Measurements from ENCODE around the gene MYH8.

MYH8 gene

GRCh38 chr17:10415161-10415560, 6.6 kb downstream of the MYH8 start:
- H3K4me3 ChIP-seq (ENCODE audit: severe bottlenecking): no peak overlapping the region
- H3K36me3 ChIP-seq (ENCODE audit: low read depth): no peaks in the 10 kb centered on the region
- H3K27me3 ChIP-seq (ENCODE audit: insufficient read depth, poor library complexity, severe bottlenecking): peaks cover 3% of the 10 kb centered on the region
- ATAC-seq (ENCODE audit: low read depth): no peak
- no peak overlapping the region for H3K27ac ChIP-seq (ENCODE audit: poor library complexity, severe bottlenecking)
- no peaks in the 10 kb centered on the region for H3K9me3 ChIP-seq (ENCODE audit: severe bottlenecking)
- DNase-seq (ENCODE audit: low spot score): no peak
- TF ChIP-seq, protein P1, sequence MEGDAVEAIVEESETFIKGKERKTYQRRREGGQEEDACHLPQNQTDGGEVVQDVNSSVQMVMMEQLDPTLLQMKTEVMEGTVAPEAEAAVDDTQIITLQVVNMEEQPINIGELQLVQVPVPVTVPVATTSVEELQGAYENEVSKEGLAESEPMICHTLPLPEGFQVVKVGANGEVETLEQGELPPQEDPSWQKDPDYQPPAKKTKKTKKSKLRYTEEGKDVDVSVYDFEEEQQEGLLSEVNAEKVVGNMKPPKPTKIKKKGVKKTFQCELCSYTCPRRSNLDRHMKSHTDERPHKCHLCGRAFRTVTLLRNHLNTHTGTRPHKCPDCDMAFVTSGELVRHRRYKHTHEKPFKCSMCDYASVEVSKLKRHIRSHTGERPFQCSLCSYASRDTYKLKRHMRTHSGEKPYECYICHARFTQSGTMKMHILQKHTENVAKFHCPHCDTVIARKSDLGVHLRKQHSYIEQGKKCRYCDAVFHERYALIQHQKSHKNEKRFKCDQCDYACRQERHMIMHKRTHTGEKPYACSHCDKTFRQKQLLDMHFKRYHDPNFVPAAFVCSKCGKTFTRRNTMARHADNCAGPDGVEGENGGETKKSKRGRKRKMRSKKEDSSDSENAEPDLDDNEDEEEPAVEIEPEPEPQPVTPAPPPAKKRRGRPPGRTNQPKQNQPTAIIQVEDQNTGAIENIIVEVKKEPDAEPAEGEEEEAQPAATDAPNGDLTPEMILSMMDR (IDR thresholded peaks at IDR 0.05; ENCODE audit: poor library complexity, severe bottlenecking): no peak
- H3K4me1 ChIP-seq (ENCODE audit: insufficient read depth, poor library complexity, severe bottlenecking): no peaks in the 10 kb centered on the region

DNA sequence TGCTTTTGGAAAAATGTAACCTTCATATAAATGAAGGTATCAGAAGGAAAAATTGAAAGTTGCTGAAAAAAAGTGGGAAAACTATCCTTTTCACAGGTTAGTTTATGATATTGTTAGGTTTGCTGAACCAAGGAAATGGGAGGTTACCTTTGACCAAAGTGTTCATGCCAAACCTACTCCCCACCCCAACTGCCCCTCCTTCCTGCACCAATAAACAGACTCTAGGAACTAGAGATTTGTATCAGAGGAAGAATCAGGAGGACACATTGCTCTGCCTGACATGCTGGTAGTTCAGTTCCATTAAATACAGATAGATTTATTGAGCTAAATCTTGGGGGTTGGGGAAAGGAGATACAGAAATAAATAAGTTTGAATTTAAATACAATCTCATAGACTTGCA, 18.2 kb downstream of the MYH8 start:
- H3K27ac ChIP-seq (ENCODE audit: poor library complexity, severe bottlenecking): no peak overlapping the region
- no peaks in the 10 kb centered on the region for H3K9me3 ChIP-seq (ENCODE audit: severe bottlenecking)
- H3K4me3 ChIP-seq (ENCODE audit: severe bottlenecking): no peak overlapping the region
- ATAC-seq (ENCODE audit: low read depth) (no peak), DNase-seq (ENCODE audit: low spot score) (no peak)
- H3K36me3 ChIP-seq (ENCODE audit: low read depth): no peaks in the 10 kb centered on the region
- TF ChIP-seq, protein P1 (IDR thresholded peaks at IDR 0.05; ENCODE audit: poor library complexity, severe bottlenecking): no peak
- no peaks in the 10 kb centered on the region for H3K4me1 ChIP-seq (ENCODE audit: insufficient read depth, poor library complexity, severe bottlenecking)
- peaks cover under 1% of the 10 kb centered on the region for H3K27me3 ChIP-seq (ENCODE audit: insufficient read depth, poor library complexity, severe bottlenecking)

DNA sequence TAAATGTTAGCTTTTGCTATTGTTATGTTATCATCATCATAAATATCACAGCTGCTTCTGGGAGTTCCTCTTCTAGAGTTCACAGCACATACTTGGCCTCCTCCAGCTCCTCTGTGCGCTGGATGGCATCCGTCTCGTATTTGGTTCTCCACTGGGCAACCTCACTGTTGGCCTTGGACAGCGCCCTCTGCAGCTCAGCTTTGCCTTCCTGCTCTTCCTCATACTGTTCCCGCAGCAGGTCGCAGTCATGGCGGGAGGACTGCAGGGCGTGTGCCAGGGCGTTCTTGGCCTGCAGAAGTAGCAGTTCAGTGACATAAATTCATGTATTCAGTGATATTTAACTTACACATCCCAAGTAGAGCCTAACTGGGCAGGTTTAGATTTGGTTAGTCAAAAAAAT, 23.4 kb downstream of the MYH8 start:
- Histone ChIP-seq H3K9me3 (ENCODE audit: severe bottlenecking) (no peaks in the 10 kb centered on the region), H3K27me3 (ENCODE audit: insufficient read depth, poor library complexity, severe bottlenecking) (no peaks in the 10 kb centered on the region), H3K27ac (ENCODE audit: poor library complexity, severe bottlenecking) (no peak overlapping the region), H3K4me3 (ENCODE audit: severe bottlenecking) (no peak overlapping the region), H3K4me1 (ENCODE audit: insufficient read depth, poor library complexity, severe bottlenecking) (no peaks in the 10 kb centered on the region), H3K36me3 (ENCODE audit: low read depth) (no peaks in the 10 kb centered on the region)
- TF ChIP-seq, protein P1 (IDR thresholded peaks at IDR 0.05; ENCODE audit: poor library complexity, severe bottlenecking): no peak
- DNase-seq (ENCODE audit: low spot score) (no peak), ATAC-seq (ENCODE audit: low read depth) (no peak)

GRCh38 chr17:10396524-10397163, 25.1 kb downstream of the MYH8 start:
- no peaks in the 10 kb centered on the region for H3K9me3 ChIP-seq (ENCODE audit: severe bottlenecking)
- DNase-seq (ENCODE audit: low spot score) (no peak), ATAC-seq (ENCODE audit: low read depth) (no peak)
- no peaks in the 10 kb centered on the region for H3K27me3 ChIP-seq (ENCODE audit: insufficient read depth, poor library complexity, severe bottlenecking)
- H3K4me3 ChIP-seq (ENCODE audit: severe bottlenecking): no peak overlapping the region
- no peaks in the 10 kb centered on the region for H3K4me1 ChIP-seq (ENCODE audit: insufficient read depth, poor library complexity, severe bottlenecking)
- H3K27ac ChIP-seq (ENCODE audit: poor library complexity, severe bottlenecking): no peak overlapping the region
- H3K36me3 ChIP-seq (ENCODE audit: low read depth): no peaks in the 10 kb centered on the region
- TF ChIP-seq, protein P1 (IDR thresholded peaks at IDR 0.05; ENCODE audit: poor library complexity, severe bottlenecking): no peak

DNA sequence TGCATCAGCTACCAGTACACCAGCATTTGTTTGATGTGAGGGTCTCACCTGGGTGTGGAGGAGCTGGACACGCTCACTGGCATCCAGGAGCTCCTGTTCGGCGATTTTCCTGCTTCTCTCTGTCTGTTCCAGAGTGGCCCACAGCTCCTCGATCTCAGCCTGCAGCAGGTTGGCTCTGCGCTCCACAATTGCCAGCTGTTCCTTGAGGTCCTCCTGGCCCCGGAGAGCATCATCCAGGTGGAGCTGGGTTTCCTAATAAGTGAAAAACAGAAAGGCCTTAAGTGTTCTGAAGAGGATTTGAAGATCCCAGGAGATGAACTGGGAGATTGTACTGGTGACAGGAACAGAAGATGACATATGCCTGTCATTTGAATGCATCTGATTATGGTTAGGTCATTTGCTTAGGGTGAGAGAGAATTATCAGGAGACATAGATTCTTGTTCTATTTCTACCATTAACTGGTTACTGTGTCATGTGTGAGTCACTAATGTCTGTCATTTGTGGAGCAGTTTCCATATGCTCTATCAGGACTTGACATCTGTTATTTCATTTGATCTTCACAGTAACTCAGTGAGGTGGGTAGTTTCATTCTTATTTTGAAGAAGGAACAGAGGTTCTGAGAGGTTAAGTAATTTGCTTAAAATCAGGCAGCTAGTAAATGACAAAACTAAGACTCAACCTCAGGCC, 27.4 kb downstream of the MYH8 start:
- no peaks in the 10 kb centered on the region for H3K4me1 ChIP-seq (ENCODE audit: insufficient read depth, poor library complexity, severe bottlenecking)
- H3K27ac ChIP-seq (ENCODE audit: poor library complexity, severe bottlenecking): no peak overlapping the region
- TF ChIP-seq, protein P1 (IDR thresholded peaks at IDR 0.05; ENCODE audit: poor library complexity, severe bottlenecking): no peak
- ATAC-seq (ENCODE audit: low read depth) (no peak), DNase-seq (ENCODE audit: low spot score) (no peak)
- no peak overlapping the region for H3K4me3 ChIP-seq (ENCODE audit: severe bottlenecking)
- no peaks in the 10 kb centered on the region for H3K36me3 ChIP-seq (ENCODE audit: low read depth)
- no peaks in the 10 kb centered on the region for H3K9me3 ChIP-seq (ENCODE audit: severe bottlenecking)
- H3K27me3 ChIP-seq (ENCODE audit: insufficient read depth, poor library complexity, severe bottlenecking): peaks cover 9% of the 10 kb centered on the region
